CD4-positive, alpha-beta T cell (primary cell): ENCODE measurements around the gene ANKS4B. TPM values are rescaled to one million over a fixed set of nuclear protein-coding genes. Genes with fewer than 3 reads are reported as not detected.

Source experiments
- ATAC-seq: fragments of 200-7000 bp; cut with Tn5 transposase; one replicate; pipeline ENCODE4 v1.10.0; 2022; ENCODE audit warnings: mild to moderate bottlenecking; ENCODE audit not compliant: poor library complexity
- CTCF ChIA-PET: fragments of 350-600 bp; sonication (Branson Sonifier 250); formaldehyde crosslinking; loops from one replicate; lab custom pipeline; 2021; ENCODE audit warnings: antibody characterized with exemption, inconsistent platforms; lab: Charles Lee
- POLR2A ChIA-PET: fragments of 350-600 bp; sonication (Branson Sonifier 250); formaldehyde crosslinking; loops from one replicate; lab custom pipeline; 2021; ENCODE audit warnings: antibody characterized with exemption, inconsistent platforms; lab: Charles Lee
- DNase-seq, 14 experiments: peaks; one replicate each; pipeline ENCODE4 v3.0.0-alpha.2; 2013 to 2020; ENCODE audit warnings: mixed read lengths in 2 of 14
- H3K27ac ChIP-seq, 2 donors: one replicate each; pipeline versions ENCODE4 v1.5.1 to v1.7.0; 2013; ENCODE audit warnings: low read length in 2 of 2, low read depth in 1 of 2, mild to moderate bottlenecking in 1 of 2
- H3K27me3 ChIP-seq, 2 experiments: 1 replicate in 1 of 2; 2 replicates in 1 of 2; pipeline versions ENCODE4 v1.6.1 to v1.7.0; 2013; ENCODE audit warnings: low read length in 2 of 2, control low read depth in 1 of 2, mild to moderate bottlenecking in 1 of 2, moderate library complexity in 1 of 2; ENCODE audit not compliant: insufficient read depth in 2 of 2, control insufficient read depth in 1 of 2
- H3K36me3 ChIP-seq: one replicate; pipeline ENCODE4 v1.6.1; 2013; ENCODE audit warnings: low read length, control low read depth; ENCODE audit not compliant: insufficient read depth
- H3K4me1 ChIP-seq: one replicate; pipeline ENCODE4 v1.6.1; 2013; ENCODE audit warnings: low read length, control low read depth; ENCODE audit not compliant: insufficient read depth
- H3K4me3 ChIP-seq: one replicate; pipeline ENCODE4 v1.5.1; 2013; ENCODE audit warnings: mild to moderate bottlenecking, low read length, moderate library complexity
- H3K9me3 ChIP-seq, 2 experiments: 1 replicate in 1 of 2; 2 replicates in 1 of 2; pipeline versions ENCODE4 v1.6.1 to v1.7.0; 2013; ENCODE audit warnings: low read length in 2 of 2, mild to moderate bottlenecking in 2 of 2, control low read depth in 1 of 2, moderate library complexity in 1 of 2; ENCODE audit not compliant: control insufficient read depth in 1 of 2, insufficient read depth in 1 of 2
- H3K27ac Mint-ChIP-seq: one replicate; pipeline ENCODE4 v1.8.0; 2020; ENCODE audit warnings: mixed read lengths
- H3K27me3 Mint-ChIP-seq: one replicate; pipeline ENCODE4 v1.8.0; 2021; ENCODE audit warnings: mixed read lengths
- H3K36me3 Mint-ChIP-seq: one replicate; pipeline ENCODE4 v1.8.0; 2021; ENCODE audit warnings: low read depth, mixed read lengths
- H3K4me1 Mint-ChIP-seq: one replicate; pipeline ENCODE4 v1.8.0; 2021; ENCODE audit warnings: low read depth, mixed read lengths
- H3K4me3 Mint-ChIP-seq: one replicate; pipeline ENCODE4 v1.8.0; 2020; ENCODE audit warnings: mild to moderate bottlenecking, mixed read lengths
- H3K9me3 Mint-ChIP-seq: one replicate; pipeline ENCODE4 v1.8.0; 2020; ENCODE audit warnings: mixed read lengths
- intact Hi-C, 2 experiments: fragments of 100-400 bp; cut with DNase I in 1 of 2; cut with micrococcal nuclease in 1 of 2; formaldehyde crosslinking; loops; one replicate each; pipeline versions ENCODE4 v1.15.1 to v1.9.0; 2023 to 2025; cut with DNase I, micrococcal nuclease
- total RNA-seq, 174 experiments: library from RNA in 2 of 174; stranded (reverse) in 2 of 174; gene quantifications; one replicate each; pipeline ENCODE4 v1.2.3 and lab custom pipeline; 2021 to 2026
- TF ChIP-seq, protein P1 (sequence below): fragments of 200-600 bp; IDR thresholded peaks from one replicate; pipeline ENCODE4 v1.8.0; 2022; ENCODE audit warnings: antibody characterized with exemption, mild to moderate bottlenecking

ANKS4B gene
- total RNA-seq, 2 experiments from 2014 or later = not detected

DNA sequence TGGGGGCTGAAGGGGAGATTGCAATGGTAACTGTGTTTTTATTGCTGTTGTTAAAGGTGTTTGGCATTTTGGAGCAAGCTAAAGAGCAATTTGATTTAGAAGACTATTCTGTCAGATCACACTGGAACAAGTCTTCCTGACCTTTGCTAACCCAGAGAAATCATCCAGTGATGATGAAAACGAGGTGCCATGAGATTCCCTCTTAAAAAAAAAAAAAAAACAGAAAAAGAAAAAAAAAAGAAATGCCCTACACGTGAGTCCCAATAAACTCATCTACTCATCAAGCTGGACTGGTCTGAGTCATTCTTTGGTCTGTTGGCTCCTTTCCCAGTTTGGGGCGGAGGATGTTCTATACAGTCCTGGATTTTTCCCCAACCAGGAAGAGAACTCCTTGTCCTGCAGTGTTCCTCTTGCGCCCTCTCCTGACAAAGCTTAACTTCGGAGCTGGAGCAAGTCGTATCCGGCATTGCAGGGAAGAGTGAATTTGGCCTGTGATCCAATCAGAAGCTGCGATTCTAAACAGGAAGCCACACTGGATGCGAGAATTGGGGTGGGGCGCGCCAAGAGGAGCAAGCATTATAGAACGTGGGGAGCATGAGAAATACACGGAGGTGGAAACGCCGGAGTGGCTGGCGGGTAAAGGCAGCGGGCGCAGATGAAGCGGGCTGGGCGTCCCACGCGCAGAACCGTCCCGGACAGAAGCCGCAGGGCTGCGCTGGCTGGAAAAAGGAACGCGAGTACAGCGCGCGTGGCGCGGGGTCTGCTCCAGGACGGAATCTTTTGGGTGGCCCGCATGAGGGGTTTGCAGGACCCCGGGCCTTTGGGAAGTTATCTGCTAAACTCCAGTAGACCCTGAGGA is 67.0 kb downstream of the ANKS4B start:
- Histone ChIP-seq H3K4me3 (peak overlapping the region; percentile 62), H3K9me3 (no peaks in the 10 kb centered on the region), H3K27ac (no peak overlapping the region), H3K27me3 (peaks cover 0 to 3% of the 10 kb centered on the region in 2 experiments), H3K4me1 (peaks cover 21% of the 10 kb centered on the region), H3K36me3 (no peaks in the 10 kb centered on the region)
- Mint-ChIP-seq H3K27me3 (peaks cover 36% of the 10 kb centered on the region), H3K27ac (no peak overlapping the region), H3K36me3 (no peaks in the 10 kb centered on the region), H3K4me3 (peak overlapping the region; percentile 94), H3K9me3 (no peaks in the 10 kb centered on the region), H3K4me1 (peaks cover 30% of the 10 kb centered on the region)
- TF ChIP-seq, protein P1, sequence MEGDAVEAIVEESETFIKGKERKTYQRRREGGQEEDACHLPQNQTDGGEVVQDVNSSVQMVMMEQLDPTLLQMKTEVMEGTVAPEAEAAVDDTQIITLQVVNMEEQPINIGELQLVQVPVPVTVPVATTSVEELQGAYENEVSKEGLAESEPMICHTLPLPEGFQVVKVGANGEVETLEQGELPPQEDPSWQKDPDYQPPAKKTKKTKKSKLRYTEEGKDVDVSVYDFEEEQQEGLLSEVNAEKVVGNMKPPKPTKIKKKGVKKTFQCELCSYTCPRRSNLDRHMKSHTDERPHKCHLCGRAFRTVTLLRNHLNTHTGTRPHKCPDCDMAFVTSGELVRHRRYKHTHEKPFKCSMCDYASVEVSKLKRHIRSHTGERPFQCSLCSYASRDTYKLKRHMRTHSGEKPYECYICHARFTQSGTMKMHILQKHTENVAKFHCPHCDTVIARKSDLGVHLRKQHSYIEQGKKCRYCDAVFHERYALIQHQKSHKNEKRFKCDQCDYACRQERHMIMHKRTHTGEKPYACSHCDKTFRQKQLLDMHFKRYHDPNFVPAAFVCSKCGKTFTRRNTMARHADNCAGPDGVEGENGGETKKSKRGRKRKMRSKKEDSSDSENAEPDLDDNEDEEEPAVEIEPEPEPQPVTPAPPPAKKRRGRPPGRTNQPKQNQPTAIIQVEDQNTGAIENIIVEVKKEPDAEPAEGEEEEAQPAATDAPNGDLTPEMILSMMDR = no peak
- ChIA-PET CTCF (interaction anchor here (0.7 kb wide), 1 partner anchor 397 kb away, joined by 3 read pairs; no protein-coding TSS in a partner anchor), POLR2A (no interaction called here)
- peak in 9 of 14 experiments; percentile 7 to 78 (median 15) for DNase-seq
- intact Hi-C loops = no loop called here
- ATAC-seq = peak; percentile 67

DNA sequence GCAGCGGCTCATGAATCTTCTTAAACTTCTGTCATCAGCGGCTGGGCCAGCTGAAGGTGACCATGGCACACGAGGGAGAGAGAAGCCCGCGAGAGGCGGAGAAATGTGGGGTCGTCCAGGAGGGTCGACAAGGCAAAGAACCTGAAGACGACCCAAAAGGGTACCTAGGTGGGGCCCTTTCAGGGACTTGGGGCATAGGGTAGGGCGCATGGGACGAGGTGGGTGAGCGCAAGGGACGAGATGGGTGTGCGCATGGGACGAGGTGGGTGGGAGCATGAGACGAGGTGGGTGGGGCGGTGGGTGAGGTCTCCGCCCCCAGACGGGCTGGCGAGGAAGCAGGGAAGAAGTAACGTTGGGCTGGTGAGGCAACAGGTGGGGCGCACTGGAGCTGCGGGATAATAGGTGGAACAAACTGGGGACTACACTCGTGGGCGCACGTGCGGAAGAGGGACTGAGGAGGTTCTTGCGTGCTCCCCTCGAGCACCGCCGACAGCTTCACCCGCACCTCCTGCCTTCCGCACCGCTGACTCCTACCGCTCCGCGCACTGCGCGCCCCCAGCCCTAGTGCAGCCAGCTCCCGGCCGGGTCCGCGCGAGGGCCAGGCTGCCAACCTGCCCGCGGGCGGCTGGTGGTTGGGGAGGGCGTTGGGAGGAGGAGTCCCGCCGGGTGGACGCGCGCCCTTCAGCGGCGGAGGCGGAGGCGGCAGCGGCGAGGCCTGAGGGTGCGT is 67.8 kb downstream of the ANKS4B start:
- peaks cover 21% of the 10 kb centered on the region for H3K4me1 ChIP-seq
- TF ChIP-seq, protein P1 = no peak
- H3K36me3 ChIP-seq = no peaks in the 10 kb centered on the region
- intact Hi-C loops = no loop called here
- H3K9me3 ChIP-seq = no peaks in the 10 kb centered on the region
- peak overlapping the region; percentile 94 for H3K4me3 Mint-ChIP-seq
- H3K9me3 Mint-ChIP-seq = no peaks in the 10 kb centered on the region
- H3K27ac ChIP-seq = no peak overlapping the region
- ChIA-PET CTCF (no interaction called here), POLR2A (no interaction called here)
- peak overlapping the region; percentile 62 for H3K4me3 ChIP-seq
- H3K36me3 Mint-ChIP-seq = no peaks in the 10 kb centered on the region
- peaks cover 0 to 3% of the 10 kb centered on the region in 2 experiments for H3K27me3 ChIP-seq
- H3K27ac Mint-ChIP-seq = no peak overlapping the region
- ATAC-seq (peak; percentile 45), DNase-seq (peak in 8 of 14 experiments; percentile 3 to 53 (median 20))
- H3K27me3 Mint-ChIP-seq = peaks cover 36% of the 10 kb centered on the region
- peaks cover 30% of the 10 kb centered on the region for H3K4me1 Mint-ChIP-seq

DNA sequence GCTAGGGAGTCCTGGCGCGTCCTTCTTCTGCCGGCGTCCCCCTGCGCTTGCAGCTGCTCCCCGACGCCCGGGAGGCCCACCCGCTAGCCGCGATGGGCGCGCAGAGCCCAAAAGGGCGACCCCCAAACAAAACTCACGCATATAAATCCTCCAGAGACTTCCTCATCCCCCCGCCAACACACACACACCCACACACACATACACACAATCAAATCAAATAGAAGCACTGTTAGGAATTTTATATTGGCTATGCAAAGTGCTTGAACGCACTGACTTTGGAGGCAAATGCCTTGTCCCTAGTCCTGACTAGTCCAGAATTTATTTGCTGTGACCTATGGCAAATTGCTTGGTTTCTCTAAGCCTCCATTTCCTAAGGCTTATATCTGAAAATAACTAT is 68.4 kb downstream of the ANKS4B start:
- no peak overlapping the region for H3K27ac Mint-ChIP-seq
- CTCF ChIA-PET = no interaction called here
- H3K36me3 Mint-ChIP-seq = no peaks in the 10 kb centered on the region
- H3K27me3 Mint-ChIP-seq = peaks cover 38% of the 10 kb centered on the region
- intact Hi-C loops = no loop called here
- H3K4me3 Mint-ChIP-seq = peak overlapping the region; percentile 94
- TF ChIP-seq, protein P1 = no peak
- Histone ChIP-seq H3K27ac (no peak overlapping the region), H3K27me3 (no peaks in the 10 kb centered on the region), H3K9me3 (no peaks in the 10 kb centered on the region), H3K4me1 (peaks cover 21% of the 10 kb centered on the region), H3K4me3 (peak overlapping the region; percentile 62), H3K36me3 (no peaks in the 10 kb centered on the region)
- DNase-seq (no peak), ATAC-seq (no peak)
- H3K4me1 Mint-ChIP-seq = peaks cover 30% of the 10 kb centered on the region
- H3K9me3 Mint-ChIP-seq = no peaks in the 10 kb centered on the region
- POLR2A ChIA-PET = no interaction called here
